HG03378 (cell line): Measurements from ENCODE around the gene CCSER1.
"Not testable (repeated sequence)": the region's sequence is repeated elsewhere in the genome, so short reads cannot be mapped to it uniquely, and the experiment has no call there.

Experiments
- ATAC-seq: cut with Tn5 transposase; IDR thresholded peaks from one replicate; pipeline ENCODE4 v1.9.1; 2021; ENCODE audit warnings: mild to moderate bottlenecking, moderate library complexity; ENCODE audit not compliant: unreplicated experiment

Gene CCSER1

DNA sequence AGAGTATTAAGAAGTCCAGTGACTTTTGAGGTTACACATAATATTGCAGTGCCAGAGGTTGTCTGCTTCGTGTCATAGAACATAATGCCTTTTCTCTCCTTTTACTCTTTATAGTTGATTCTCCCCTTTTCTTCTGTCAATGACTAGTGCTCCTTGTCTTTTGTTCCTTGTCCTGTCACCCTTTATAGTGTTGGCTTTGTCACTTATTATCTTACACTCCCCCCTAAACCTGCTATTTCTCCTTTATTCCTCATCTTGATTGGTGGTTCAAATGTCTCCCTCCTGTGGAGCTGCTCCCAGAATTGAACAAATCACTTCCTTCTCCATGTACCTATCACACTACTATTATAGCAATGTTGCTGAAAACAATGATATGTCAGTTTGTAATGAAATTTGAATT, 1320.0 kb downstream of the CCSER1 start:
- ATAC-seq = no peak

DNA sequence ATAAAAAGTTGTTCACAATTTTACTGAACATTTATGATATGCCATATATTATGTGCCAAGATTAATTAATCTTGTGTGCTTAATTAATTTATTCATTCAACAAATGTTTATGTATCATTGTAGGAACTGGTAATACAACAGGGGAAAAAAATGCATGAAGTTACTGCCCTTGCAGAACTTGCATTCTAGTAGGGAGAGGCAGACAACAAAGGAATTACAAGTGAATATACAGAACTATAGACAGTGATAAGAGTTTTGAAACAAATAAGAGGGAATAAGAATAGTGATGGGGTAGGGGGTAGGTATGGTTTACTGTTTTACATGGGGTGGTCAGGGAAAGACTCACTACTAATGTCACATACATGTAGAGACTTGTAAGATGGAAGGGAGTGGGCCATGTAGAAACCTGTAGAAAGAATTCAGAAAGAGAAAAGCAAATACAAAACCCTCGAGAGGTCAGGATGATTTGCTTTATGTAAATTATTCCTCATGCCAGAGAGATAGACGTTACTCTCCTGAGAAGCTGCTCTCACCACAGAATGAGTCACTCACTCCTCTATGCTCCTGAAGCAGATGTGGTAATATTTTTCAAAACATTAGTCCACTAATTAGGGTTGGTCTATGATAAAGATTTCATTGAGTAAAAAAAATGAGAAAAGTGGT, 1321.6 kb downstream of the CCSER1 start:
- ATAC-seq = no peak

DNA sequence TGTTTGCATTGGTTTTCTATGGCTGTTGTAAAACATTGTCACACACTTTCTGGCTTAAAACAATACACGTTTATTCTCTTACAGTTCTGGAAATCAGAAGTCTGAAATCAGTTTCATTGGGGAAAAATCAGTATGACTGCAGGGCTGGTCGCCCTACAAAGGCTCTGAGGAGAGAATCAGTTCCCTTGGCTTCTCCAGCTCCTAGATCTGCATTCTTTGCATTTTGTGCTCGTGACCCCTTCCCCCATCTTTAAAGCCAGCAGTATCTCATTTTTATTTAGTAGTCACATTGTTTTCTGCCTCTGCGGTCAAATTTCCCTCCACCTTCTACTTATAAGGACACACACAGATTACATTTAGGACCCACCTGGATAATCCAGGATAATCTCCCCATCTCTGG, 1326.9 kb downstream of the CCSER1 start:
- ATAC-seq = no peak

DNA sequence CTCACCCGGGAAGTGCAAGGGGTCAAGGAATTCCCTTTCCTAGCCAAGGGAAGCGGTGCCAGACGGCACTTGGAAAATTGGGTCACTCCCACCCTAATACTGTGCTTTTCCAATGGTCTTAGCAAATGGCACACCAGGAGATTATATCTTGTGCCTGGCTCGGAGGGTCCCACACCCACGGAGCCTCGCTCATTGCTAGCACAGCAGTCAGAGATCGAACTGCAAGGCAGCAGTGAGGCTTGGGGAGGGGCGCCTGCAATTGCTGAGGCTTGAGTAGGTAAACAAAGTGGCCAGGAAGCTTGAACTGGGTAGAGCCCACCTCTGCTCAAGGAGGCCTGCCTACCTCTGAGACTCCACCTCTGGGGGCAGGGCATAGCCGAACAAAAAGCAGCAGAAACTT, 1335.4 kb downstream of the CCSER1 start:
- not testable (repeated sequence) for ATAC-seq

DNA sequence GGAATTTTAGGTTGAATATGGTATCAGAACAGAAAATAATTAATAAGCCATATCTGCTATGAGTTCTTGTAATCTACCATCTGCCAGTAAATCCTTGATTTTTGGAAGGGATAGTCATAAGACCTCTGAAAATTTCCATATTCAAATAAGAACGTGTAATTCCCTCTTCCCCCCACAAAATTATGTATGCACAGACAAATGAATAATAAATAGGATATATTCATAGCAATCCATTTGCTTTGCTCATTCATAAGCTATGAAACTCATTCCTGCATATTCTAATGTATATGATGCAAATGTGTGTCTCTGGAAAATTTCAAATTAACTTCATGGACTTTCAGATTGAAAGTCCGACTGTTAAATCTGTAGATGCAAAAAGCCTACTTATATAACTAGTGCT, 1343.5 kb downstream of the CCSER1 start:
- ATAC-seq = no peak

DNA sequence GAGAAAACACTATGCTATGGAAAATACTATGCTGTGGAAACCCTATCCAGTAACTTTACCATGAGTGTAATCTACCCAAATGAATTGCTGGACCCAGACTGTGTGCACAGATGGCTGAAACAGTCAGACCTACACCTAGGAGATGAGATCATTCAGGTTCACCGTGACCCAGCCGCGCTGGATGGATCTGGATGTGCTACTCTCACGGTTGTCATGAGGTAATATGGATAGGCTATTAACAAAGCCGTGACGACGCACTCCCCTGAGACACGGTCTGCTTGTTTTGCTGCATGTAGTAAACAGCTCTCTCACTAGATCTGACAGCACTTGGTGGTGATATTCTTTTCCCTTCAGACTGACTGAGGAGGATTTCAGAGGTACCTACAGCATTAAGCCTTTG, 1344.1 kb downstream of the CCSER1 start:
- ATAC-seq = no peak

DNA sequence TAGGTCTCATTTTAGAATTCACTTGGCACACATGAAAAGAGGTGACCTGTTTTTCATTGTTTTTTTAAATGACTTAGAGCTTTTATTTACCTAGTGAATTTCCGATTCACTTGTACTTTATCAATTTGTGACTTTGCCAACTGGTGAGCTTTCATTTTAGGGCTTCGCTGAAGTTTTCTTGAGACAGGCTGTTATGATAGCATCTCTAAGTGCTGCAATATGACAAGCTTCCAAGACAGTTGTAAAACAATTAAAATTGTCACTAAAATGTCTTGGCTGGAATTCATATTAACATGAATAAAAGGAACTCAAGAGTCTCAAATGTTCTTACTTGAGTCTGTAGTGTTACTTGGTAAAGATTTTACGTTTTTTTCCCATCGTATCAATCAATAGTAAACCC, 1344.9 kb downstream of the CCSER1 start:
- no peak for ATAC-seq

DNA sequence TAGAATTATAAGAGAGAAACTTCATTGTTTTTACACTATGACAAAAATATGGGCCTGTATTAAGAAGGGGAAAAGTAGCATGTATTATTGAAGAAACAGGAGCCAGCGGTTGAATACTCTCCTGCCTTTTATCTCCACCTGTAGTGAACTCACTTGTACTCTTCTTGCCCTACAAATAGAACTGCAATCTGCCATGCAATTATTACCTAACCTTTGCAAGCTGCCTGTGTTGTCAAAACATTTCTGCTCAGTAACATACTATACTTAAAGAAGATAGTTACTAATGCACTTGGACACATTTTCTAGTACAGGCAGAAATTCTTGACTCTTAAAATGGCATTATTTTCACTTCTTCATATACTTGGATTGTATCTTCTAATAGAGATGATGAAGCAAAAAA, 1358.2 kb downstream of the CCSER1 start:
- ATAC-seq = no peak

DNA sequence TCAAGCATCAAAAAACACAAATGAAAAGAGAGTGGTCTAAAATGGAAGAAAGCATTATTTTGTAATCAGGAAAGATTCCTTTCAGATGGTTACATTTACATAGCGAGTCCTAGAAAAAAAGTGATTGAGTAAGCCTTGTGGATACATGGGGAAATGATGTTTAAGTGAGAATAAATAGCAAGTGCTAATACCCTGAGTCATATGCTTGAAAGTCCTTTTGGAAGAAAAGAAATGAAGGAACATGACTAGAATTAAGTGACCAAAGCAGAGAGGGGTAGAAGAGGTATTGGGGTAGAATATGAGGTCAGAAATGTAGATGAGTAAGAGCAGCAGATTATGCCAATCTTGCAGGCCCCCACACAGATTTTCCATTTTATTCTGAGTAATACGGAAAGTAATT, 1361.8 kb downstream of the CCSER1 start:
- ATAC-seq = no peak

DNA sequence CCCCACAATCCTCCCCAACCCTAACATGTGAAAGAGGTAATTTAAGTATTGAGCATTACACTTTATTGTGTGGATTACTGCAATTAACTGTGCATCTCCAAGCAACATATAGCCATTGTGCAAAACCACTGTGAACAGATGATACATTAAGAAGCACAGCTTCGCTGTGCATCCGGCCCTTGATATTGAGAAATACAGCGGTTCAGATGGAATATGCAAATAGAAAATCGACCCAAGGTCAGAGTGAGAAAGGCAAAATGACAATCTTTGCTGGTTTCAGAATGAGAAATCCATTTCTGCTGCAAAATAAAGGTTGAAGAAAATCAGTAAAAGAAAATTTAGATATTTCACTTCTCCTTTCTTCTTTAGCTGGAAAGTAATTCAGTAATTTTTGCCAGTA, 1370.7 kb downstream of the CCSER1 start:
- ATAC-seq = no peak

DNA sequence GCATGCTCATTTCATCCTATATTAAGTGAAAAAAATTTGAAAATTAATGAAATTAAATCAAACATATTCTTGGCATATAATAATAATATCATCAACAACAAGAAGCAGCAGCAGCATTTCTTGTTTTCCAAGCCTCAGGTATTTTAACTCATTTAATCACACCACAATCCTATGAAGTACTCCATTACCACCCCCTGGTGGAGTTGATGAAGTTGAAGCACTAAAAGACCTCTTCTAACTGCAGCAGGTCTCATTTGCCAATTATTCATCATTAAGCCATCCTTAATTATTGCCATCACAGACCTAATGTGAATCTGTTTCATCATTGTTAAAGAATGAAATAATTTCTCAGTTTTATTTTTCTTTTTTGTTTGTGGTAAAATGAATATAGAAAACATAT, 1375.2 kb downstream of the CCSER1 start:
- no peak for ATAC-seq

DNA sequence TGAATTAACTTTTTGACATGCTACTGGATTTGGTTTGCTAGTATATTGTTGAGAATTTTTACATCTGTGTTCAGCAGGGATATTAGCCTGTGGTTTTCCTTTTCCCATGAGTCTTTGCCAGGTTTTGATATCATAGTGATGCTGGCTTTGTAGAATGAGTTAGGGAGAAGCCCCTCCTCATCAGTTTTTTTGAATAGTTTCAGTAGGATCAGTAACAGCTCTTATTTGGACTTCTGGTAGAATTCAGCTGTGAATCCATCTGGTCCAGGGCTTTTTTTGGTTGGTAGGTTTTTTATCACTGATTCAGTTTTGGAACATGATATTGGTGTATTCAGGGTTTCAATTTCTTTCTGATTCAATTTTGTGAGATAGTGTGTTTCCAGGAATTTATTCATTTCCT, 1386.1 kb downstream of the CCSER1 start:
- no peak for ATAC-seq

DNA sequence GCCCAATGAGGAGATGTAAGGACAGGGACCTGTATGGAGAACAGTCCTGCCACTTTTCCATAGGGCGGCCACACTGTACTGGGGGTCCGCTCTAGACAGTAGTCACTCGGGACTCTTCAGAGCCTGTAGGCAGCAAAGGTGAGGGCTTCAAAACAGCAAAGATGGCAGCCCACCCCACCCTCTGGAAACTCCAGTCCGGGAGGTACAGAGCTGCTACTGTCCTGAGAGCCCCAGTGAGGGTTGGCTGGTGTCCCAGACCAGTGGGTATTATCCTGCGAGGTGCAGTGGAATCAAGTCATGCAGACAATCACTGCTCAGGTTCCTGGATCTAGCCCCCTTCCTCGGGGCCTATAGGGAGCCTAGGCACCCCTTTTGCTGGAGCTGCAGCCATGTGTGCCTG, 1392.0 kb downstream of the CCSER1 start:
- no peak for ATAC-seq

DNA sequence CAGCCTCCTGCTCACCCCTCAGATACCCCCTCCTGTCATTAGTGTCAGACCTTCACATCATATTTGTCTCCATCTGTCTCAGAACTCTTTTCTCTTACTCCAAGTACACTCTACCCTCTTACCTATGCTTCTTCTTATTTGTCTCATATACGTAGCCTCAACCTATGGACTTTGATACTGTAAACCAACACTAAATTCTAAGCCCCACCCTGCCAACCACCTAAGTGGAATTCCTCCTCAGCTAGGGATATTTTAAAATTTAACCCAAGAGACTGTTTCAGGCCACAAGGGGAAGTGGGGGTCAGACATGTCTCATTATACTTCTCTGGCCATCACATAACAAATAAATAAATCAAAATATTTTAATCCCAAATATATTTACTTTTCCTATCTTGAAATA, 1398.4 kb downstream of the CCSER1 start:
- ATAC-seq = no peak

DNA sequence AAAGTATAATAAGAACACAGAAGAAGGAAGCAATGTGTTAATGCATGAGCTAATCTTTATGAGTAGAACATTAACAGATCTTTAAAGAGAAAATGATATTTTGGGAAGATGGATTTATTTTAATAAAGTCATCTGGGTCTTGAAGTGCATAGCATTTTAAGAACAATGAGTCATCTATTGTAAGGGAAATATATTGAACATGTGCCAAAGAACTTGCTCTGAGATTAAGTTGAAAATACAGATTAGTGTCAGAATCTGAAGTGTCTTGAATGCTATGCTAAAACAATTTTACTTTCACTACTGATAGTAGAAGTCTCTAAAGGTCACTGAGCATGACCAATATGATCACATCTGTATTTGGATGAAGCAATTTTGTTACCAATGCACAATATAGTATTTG, 1399.9 kb downstream of the CCSER1 start:
- no peak for ATAC-seq

DNA sequence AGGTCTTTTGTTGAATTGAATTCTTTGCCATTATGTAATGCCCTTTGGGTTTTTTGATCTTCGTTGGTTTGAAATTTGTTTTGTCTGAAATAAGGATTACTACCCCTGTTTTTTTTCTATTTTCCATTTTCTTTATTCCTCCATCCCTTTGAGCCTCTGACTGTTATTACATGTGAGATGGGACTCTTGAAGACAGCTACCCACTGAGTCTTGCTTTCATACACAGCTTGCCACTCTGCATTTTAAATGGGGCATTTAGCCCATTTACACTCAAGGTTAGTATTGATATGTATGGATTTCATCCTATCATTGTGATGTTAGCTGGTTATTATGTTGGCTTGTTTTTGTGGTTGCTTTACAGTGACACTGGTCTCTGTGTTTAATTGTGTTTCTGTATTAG, 1440.4 kb downstream of the CCSER1 start:
- no peak for ATAC-seq

DNA sequence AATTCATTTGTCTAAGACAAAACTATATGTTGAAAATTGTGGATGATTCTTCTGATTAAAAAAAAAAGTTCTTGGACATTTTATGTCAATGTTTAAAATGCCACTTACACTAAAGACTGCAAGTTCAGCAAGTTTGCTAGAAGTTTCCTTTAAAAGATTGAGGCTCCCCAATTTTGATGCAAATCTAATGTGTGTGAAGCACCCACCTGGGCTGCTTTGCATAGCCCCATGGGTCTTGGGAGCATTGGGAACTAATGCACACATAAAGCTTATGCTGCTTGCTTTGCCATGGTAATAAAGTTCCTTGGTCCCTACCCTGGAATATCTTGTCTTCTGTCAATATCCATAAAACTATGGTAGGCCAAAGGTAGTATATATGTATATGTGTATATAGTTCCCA, 1450.7 kb downstream of the CCSER1 start:
- no peak for ATAC-seq

DNA sequence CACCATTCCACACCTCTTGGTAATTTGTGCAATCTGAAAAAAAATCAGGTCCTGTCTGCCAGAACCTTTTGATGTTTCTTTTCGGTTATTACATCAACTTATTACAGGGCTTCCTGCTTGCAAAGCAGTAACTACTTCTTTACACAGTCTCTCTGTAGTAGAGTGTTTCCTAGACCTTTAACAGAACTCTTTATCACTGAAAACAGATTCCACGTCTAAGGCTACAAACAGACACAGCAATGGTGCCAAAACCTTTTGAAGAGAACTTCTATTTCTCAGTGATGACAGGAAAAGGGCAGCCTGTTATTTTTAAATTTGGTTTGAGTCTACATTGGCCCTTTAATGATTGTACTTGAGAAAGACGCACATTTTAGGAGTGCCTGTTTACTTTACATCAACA, 1463.1 kb downstream of the CCSER1 start:
- ATAC-seq = no peak

DNA sequence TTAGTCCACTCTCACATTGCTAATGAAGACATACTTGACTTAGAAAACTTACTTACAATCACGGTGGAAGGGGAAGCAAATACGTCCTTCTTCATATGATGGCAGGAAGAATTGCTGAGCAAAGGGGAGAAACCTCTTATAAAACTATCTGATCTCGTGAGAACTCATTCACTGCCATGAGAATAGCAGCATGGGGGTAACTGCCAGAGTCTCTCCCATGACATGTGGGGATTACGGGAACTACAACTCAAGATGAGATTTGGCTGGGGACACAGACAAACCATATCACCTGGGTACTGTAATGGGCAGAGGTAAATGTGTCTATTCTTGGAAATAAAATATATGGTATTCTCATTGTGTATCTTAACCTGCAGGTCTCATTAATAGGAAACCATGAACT, 1464.9 kb downstream of the CCSER1 start:
- no peak for ATAC-seq

DNA sequence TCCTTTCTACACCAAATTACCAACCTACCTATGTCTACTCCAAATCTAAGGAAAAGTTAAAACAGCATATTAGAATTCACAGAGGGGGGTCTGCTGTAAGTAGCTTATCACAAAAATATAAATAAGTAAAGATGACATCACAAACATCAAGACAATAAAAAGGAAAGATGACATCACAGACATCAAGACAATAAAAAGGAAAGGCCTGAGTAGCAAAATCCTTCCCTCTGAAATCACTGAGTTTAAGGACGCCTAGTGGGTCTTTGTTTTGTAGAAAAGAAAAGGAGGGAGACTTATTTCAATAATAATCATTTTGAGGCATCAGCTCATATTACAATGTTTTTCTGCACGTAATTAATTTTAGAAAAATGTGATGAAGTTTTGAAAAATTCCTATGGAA, 1469.5 kb downstream of the CCSER1 start:
- no peak for ATAC-seq

DNA sequence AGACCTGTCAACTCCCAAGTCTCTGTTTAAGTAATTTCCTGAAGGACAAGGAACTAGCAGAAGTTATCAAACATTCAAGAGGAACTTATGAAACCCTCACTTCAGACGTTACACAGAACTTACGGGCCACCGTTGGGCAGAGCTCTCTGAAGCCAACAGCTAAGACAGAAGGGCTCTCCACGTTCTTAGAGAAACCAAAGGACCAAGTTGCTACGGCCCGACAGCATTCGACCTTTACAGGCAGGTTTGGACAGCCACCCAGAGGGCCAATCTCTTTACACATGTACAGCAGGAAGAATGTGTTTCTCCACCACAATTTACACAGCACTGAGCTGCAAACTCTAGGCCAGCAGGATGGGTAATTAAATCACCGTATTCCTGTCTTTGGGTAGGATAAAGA, 1471.5 kb downstream of the CCSER1 start:
- ATAC-seq = no peak

DNA sequence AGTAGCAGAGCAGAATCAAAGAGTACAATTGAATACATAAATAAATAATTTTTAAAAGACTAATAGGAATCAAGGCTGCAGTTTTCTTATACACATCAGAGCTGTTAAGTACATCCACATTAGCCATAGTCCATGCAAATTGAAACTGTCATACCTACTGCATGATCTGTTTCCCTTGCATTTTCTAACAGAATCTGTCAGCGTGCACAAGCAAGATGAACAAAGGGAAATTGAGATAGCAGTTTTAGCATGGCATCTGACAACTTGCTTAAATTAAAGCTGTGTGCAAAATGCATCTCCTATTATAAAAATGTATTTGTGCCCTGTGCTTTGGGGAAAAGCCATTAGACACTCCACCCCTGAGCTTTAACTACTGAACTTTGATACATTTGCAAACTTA, 1473.1 kb downstream of the CCSER1 start:
- no peak for ATAC-seq

DNA sequence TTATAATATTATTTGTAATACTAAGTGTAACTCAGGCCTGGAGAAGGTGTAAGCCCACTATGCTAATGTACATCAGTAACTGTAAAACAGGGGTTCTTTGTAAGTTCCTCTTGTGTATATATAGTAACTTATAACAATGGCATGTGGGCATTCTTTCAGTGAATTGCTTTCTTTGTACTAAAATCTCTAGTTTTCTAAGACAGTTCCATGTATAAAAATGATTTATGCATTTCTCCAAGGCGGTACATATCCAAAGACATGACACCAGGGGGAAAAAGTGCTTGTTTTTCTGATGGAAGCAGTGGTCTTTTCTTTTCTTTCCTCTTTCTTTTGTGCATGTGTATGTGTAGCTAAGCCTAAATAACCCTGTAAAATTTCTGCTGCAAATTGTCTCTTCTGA, 1474.2 kb downstream of the CCSER1 start:
- ATAC-seq = no peak

DNA sequence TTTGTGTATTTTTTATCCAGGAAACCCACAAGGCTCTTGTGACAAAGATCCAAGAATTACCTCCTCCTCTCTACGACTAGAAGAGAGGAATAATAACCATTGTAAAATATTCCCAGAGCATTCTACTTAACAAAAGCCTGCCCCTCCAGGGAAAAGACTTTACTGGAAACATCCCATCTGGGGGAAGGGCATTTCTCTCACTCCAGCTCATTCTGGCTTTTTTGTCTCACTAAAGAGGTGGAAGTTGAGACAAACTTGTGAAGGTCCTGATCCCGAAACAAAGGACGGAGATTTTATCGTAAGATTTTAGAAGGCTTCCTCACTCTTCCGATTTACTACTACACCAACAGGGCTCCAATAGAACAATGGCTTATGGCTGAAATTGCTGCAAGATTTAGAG, 1484.6 kb downstream of the CCSER1 start:
- ATAC-seq = no peak
